ENCODE measurements around the gene IQGAP3.

IQGAP3 gene

DNA sequence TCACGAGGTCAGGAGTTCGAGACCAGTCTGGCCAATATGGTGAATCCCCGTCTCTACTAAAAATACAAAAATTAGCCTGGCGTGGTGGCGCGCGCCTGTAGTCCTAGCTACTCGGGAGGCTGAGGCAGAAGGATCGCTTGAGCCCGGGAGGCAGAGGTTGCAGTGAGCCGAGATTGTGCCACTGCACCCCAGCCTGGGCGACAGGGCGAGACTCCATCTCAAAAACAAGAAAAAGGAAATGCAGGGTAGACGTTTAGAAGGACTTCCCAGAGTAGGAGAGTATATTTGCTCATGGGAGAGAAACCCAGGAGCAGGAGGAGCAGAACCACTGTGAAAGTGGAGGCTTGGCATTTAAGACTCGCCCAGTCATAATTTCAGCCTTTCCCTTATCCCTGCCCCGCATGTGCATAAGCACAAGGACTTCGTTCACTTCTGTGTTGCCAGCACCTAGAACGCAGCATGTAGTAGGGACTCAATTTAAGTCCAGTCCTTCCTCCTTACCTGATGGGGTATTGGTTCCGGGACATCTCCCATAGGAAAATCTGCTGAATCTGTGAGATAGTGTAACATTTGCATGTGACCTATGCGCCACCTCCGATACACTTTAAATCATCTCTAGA is 66.6 kb downstream of the IQGAP3 start:
- no peak for DNase-seq

DNA sequence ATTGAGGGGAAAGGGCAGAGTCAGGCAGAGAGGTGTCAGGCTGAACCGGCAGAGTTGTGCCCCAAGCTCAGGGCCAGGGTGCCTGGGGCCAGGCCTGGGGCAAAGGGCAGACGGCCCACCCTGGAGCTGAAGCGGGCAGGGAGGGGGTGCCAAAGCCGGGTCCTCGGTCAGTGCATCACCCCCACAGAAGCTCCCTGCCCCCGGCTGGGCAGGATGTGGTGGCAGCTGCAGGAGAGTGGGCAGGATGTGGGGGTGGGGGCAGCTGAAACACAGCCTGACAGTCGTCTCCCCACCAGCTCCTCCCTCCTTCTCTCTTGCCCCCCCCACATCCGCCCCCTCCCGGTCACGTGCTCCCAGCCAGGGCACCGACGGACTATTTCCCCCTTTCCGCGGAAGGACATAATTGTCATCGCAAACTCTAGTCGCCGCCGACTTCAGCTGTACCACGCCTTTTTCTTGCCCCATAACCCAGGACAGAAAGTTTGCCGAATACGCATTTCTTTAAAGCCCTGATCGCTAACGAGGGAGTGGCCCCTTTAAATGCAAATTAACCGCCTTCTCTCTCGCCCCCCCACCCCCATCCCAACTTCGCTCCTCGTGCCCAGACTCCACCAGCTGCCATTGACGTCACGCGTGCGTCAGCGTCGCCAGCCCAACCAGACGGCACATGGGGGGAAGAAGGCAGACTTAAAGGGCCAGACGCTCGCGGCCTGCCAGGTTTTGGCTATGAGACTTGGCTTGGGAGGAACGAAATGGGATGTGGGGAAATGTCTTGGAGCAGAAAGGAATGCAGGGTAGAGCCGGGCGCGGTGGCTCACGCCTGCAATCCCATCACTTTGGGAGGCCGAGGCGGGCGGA is 67.3 kb downstream of the IQGAP3 start:
- peak; percentile 98 for DNase-seq

DNA sequence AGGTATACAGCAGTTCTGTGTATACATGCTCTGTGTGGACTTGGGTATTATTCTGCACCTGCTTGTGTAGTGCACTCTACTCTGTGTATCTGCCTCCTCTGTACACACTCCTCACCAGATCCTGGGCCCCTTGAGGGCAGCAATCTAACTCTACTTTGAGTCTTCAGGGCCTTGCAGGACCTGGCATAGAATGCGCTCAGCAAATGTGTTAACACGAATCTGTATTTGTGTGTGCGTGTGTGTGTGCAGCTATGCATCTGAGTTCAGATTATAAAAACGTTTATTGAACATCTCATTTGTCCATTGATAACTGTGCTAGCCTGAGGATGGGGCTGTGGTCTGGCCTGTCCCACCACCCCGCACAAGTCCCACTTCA is 67.9 kb downstream of the IQGAP3 start:
- DNase-seq: peak; percentile 29

DNA sequence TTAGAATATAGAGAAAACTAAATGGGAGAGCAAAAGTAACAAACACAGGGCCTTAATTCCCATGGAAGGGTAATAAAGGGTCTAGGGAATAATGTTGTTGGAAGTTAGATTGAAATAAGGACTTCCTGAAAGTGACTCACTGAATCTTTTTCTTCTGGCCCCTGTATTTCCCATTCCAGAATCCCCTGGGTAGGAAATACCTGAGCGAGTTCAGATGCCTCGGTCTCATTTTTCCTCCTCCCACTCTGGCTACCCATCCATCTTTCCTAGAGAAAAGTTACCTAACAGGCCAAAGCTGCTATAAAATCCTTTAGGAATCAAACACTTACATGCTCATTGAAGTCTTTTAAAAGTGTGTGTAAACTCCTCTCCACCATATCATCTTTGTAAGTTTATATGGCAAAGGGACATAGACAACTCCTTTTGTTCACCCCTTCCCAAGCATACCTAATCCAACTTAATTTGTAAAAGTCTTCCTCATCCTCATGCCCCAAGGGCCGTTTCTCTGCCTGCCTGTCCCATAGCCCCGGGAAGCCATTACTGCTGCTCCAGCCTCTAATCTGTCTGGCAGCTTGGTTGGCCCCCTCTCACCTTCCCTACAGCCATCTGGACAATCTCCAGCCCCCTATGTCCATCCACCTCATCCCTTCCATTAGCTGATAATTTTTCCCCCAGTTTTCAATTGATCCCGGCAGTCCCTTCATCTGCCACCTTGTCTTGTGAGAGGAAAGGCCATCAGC is 68.5 kb downstream of the IQGAP3 start:
- no peak for DNase-seq

DNA sequence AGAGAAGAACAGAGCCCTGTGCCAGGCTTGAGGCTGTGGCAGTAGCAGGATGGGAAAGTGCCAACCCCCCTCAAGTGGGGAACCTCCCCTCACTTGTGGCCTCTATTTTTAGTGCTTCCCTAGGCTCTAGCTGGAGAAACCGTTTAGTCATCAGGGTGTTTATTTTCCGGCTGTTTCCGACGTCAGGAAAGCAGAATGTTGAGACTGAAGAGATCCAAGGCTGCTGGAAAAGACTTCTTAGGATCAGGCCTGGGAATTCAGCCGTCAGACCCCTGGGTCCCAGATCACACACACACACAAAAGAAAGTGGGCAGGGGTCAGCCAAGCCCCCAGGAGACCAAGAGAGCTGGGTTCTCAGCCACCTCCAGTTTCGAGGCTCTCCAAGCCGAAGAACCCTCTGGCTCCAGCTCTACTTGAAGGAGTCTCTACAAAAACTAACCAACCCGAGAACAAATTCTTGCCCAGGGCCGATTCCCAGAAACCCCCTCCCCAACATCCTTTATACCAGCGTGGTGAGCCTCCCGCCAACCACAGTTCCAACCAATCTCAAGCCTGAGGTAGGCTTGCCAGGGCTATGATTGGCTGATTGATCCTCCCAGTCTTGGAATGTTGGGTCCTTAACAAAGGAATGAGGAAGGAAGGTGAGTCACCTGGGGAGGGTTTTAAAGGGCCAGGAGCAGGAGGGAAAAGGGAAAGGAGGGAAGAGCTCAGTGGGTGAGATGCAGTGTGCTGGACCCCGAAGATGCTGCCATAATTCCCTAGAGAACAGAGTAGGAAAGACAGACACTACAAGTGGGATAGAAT is 69.3 kb downstream of the IQGAP3 start:
- DNase-seq: no peak

DNA sequence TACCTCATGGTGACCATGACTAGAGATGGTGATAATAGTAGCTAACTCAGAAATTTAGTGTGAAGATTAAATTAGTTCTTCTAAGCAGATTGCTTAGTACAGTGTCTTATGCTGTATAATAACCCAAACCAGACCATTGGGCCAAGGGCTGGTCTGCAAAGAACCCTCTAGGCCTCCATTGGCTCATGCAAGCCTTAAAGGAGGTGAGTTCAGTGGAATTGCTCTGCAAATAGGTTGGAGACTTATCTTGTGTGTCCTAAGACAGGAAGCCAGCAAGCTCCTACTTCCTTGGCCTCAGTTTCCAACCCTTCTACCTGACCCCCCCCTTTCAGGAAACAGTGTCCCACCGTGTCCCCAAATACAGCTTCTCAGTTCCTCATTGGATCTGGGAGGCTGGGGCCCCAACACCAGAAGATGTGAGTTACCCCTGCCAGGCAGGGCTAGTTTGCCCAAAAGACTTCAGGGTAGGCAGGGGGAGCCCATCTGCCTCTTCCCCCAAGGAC is 69.9 kb downstream of the IQGAP3 start:
- no peak for DNase-seq

DNA sequence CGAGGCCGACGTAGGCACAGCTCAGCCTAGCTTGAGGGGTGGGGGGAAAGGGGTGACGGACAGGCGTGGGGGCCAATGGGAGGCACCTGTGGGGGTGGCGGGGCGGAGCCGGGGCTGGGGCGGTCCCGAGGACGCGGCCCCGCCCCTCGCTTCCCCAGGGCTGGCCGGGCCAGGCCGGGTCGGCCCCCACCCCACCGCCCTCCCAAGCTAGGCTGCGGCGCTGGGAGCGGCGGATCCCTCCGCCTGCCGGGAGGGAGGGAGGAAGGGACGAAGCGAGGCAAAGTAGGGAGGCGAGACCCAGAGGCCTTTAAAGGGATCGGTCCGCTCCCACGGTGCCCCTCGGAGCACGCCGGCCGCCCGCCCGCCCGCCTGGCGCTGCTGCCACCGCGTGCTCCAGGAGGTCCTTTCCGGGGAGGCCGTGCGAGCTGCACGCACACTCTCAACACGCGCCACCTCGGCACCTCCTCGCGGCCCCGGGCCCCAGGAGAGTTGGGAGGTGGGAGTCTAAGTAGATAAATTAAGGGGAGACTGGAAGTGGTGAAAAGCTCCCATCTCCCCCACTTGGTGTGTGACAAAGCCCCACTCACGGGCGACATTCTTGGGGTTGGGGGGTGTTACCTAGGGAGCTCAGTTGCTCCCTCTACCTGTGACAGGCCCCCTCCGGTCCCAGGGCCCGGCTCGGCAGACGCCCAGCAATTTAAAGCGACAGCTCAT is 71.4 kb downstream of the IQGAP3 start:
- peak; percentile 93 for DNase-seq

DNA sequence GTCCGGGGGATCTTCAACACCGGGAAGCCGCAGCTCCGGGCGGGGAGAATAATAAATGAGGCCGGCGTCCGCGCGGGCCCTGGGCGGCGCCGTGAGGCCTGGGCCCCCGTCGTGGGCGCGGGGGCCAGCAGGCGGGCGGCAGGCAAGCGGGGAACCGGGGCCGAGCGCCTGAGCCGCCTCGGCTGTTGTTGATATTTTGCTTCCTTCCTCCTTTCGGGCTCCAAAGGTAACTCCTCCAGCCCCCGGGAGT is 71.9 kb downstream of the IQGAP3 start, which contains the start of gene MEF2D:
Gene MEF2D, minus strand, starts transcription at position 233 of the 250 bp plus-strand sequence. CDS start 17,483 bp downstream, outside the sequence.
- DNase-seq: no peak

DNA sequence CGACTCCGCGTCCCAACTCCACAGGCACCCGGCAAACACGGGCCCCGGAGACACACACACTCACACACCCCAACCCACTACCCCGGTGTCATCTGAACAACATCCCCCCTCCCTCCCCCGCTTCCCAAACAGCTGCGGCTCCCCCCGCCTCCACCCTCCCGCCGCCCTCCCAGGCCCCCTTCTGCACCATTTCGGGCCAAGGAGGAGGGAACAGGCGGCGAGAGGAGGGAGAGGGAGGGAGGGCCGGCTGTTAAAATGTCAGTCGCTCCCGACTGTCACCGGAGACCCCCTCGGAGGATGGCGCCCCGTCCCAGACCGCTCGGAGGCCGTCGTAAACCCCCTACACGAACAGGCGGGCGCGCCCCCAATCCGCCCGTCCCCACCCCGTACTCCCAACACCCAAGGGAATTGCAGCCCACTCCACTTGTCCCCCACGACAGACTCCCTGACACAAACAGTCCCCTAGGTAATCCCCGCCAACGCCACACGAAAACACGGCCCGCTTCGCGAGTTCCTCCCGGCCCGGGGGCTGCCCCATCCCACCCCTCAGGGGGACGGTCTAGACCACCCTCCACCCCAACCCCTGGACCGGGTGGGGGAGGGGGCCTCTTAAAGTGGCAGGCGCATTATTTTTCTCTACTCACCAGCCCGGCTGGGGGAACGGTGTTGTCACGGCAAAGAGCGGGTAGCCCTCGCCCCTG is 72.4 kb downstream of the IQGAP3 start:
- no peak for DNase-seq

DNA sequence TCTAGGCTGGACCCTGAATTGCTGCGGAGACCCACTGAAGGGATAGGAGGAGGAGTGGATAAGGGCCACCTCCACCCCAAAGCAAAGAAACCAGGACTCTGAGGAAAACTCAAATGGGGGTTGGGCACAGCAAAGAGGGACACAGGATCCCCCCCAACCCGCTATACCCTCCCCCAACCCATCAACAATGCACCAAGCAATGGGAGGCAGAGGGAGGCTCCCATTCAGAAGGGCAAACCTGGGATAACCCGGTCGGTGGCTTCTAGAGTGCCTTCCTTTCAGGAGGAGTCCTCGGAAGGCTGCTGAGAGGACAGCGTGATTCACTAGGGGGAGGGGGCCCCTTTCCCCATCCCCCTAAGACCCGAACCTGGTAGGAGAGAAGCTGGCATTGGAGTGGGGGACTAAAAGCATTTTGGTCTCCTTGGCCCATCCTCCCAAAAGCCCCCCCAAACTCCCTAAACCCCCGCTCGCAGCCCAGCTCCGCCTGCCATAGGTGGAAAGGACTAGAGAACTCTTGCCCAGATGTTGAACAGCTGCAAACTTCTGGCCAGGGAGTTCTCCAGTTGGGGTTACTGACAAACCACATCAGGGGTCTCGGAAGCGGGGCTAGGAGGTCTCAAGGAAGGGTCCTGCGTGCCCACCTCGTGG is 73.0 kb downstream of the IQGAP3 start:
- DNase-seq: no peak

DNA sequence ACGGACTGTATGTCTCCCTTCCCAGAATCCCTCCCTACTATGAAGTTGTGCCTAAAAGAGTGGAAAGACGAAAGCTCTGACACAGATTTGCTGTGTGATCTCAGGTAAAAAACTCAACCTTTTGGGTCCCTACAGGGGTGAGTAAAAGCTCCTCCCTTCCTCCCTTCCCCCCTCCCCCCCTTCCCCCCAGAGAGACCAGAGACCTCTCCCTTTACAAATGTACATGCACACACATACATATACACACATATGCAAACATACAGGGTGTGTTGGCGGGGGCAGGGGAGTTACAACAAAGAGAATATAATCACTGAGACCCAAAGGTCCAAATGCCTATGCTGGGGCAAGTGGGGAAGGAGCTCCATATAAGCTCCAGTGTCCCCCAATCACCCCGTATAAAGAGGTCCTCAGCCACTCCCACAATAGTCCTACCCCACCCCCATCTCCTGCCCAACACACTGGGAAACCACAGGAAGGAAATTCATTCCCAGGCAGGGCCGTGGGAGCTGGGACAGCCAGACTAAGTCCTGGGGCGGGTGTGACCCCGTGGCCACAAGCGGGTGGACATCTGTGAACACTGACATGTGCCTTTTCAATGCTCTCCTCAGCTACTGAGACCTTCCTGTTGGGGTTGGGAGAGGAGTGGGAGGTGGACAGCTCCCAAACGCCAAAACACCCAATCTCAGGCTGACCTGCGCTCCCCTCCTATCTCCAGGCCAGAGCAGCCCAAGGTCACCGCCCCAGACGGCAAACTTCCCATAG is 73.8 kb downstream of the IQGAP3 start:
- no peak for DNase-seq

DNA sequence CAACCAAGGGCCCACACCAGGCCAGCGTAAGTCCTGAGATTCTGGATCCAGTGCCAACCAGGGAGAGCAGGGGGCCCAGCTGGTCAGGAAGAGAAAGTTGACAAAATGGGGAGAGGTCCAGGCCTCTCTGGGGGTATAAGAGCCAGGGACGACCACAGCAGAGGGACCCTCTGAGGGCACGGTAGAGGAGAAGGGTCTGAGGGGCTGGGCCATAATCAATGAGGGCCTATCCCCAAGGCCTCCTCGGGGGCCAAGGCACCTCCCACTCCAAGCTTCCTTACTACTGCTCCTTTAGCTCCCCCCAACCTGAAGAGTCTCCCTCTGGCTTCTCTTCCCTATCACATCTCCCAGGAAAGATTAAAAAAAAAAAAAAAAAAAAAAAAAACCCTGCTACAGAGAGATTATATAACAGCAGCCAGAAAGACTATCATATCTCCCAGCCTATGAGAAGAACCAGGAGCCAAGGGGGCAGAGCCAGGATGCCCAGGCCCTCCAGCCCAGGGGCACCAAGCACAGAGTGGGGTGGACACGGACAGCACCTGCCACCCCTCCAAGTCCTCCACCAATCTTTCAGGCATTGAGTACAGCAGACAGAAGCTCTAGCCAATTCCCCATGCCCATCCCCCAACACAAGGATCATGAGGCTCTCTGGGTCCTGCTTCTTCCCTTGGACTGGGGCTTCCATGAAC is 74.5 kb downstream of the IQGAP3 start:
- DNase-seq: no peak

DNA sequence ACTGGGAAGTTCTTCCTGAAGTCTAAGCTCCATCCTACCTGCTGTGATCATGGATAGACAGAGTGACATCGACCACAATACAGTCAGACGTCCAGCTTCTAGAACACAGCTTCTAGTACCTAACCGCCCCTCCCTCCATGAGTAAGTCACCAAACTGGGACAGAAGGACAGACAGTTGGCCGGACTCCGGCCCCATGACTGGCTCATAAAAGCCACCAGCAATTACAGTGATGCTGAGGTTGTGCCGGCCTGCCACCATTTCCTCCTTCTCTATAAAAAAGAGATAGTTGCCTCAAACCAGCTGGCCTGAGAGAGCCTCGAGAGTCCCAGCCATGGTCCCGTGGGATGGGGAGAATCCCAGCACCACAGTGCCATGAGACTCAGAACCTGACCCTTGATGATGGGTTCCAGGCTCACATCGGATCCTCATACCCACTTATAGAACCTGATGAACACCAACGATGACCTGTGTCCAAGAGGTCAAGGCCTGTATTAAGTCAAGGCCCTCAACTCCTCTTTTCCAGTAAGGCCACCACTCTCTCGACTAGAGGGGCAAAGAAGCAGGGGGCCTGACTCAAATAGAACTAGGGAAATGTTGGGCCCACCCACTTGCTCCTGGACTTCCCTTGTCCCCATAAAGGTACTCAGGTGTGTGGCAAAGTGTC is 75.2 kb downstream of the IQGAP3 start:
- no peak for DNase-seq

DNA sequence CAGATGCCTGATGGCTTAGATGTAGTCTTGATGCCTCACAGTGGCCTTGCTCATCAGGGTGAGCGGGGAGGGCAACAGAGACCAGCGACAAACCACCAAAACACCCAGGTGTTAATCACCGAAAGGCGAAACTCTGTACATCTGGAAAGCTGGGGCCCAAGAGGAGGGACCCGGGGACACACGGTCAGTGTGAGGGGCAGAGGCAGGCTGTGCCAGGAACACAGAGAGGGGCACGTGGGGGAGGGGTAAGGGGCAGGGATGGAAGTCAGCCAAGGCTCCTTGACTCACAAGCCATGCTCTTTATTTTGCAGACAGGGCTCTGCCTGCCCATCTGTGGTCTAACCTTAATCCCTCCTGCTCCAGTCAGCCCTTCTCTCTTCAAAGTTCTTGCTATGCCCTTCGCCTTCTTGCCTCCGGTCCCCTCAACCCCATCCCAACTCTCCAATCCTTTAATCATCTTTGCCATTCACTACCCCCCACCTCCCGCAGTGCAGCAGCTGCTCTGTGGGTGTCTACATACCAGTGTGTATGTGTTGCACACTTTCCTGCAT is 76.1 kb downstream of the IQGAP3 start:
- DNase-seq: no peak

DNA sequence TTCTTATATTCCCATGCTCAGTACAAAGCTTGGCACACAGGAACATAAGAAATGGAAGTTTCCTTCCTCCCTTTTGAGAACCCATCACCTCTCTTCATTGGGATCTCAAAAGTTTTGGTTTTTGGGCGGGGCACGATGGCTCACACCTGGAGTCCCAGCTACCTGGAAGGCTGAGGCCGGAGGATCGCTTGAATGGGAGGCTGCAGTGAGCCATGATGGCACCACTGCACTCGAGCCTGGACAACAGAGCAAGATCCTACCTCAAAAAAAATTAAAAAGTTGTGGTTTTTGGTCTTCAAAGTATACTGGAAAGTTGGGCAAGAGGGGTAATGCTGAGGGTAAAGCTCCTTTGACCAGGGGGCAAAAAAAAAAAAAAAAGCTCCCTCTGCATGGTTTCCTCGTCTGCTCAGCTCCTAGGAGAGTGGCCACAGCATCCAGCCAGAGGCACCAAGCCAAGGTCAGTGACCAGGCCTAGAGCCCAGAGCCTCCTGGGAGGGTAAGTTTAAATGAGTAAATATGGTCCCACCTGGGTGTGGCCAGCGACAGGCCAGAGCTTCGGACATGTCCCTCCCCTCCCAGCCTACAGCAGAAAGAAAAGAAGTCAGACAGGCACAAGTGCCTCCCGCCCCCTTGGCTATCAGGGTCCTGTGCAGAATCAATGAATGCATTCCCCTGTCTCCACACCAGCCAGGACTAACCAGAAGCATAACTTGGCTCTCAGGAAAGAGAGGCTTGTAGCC is 76.8 kb downstream of the IQGAP3 start:
- DNase-seq: no peak

DNA sequence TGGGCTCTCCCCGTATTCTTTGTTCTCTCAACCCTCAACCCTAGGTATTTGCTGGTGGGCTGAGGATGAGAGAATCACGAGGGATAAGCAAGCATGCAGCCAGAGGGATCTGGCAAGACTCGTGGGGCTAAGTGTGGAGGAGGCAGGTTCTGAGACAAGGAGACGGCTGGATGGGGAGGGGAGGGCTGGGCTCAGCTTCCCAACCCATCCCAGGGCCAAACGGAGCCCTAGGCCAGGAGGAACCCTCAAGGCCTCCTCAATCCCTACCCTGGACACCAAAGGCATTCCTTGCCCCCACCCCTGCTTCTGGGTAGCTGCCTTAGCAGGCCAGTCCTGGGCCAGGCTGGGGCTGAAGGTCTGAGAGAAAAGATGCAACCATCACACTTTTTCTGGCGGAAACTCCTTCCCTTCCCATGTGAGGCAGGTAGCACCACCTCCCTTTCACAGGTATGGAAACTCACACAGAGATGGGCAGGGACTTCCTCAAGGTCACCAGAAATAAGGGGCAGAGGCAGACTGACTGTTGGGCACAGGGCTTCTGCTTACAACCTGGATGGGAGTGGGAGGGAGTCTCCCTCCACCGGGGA is 78.0 kb downstream of the IQGAP3 start:
- DNase-seq: no peak

DNA sequence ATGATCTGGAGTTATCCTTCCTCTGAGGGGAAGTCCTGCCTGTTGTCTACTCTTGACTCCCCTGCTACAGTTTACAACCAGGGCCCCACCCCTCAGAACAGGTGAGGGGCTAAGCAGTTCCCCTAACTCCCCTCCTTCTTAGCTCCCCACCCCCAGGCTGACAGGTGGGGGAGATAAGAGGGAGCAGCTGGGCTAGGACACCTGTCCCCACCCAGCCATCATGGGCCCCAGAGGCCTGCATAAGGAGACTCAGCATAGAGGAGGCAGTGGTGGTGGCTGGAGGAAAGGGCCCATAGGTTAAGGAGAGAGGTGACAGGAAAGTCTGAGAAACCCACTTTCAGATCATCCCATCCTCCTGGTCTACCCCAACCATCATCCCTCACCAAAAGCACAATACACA is 78.6 kb downstream of the IQGAP3 start:
- no peak for DNase-seq

DNA sequence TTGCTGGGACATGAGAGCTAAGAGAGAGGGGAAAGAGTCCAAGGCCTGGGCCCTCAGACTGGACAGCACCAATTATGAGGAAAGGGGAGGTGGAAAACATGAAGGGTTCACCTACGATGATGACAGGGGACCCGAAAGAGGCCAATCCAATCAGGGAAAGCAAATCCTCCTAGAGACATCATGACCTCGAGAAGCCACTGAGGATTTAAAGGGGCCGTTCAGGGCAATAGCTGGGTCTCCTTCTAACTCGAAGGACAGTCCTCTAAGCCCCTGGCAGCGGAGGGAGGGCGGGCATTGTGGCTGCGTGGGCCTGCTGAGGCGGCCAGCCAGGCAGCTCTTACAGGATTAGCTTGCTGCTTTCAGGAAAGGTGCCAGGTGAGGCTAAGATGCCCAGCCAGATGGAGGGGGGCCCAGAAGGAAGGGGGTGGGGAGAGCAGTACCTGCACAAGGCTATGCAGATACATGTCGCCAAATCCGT is 79.2 kb downstream of the IQGAP3 start:
- DNase-seq: no peak

All from activated CD4-positive, alpha-beta T cell treated with anti-CD3 and anti-CD28 coated beads, Interleukin-2, amount 50 U/mL, for 16 hours (primary cell).